Osteocyte (in vitro differentiated cells): ENCODE measurements around the gene WDR35. TPM values are rescaled to one million over a fixed set of nuclear protein-coding genes. Genes with fewer than 3 reads are reported as not detected.

Experiments used
- DNase-seq: peaks from one replicate; pipeline ENCODE4 v3.0.0; 2021; ENCODE audit warnings: mixed read lengths; ENCODE audit not compliant: unreplicated experiment; ENCODE audit errors: extremely low spot score
- H3K27ac Mint-ChIP-seq: one replicate; pipeline ENCODE4 v1.8.0; 2021; ENCODE audit warnings: mild to moderate bottlenecking, mixed read lengths; ENCODE audit not compliant: unreplicated experiment
- H3K27me3 Mint-ChIP-seq: one replicate; pipeline ENCODE4 v1.8.0; 2021; ENCODE audit warnings: mixed read lengths; ENCODE audit not compliant: unreplicated experiment
- H3K36me3 Mint-ChIP-seq: one replicate; pipeline ENCODE4 v1.8.0; 2021; ENCODE audit warnings: mixed read lengths; ENCODE audit not compliant: unreplicated experiment
- H3K4me1 Mint-ChIP-seq: one replicate; pipeline ENCODE4 v1.8.0; 2021; ENCODE audit warnings: mixed read lengths; ENCODE audit not compliant: unreplicated experiment
- H3K4me3 Mint-ChIP-seq: one replicate; pipeline ENCODE4 v1.8.0; 2021; ENCODE audit warnings: mild to moderate bottlenecking, moderate library complexity, mixed read lengths; ENCODE audit not compliant: unreplicated experiment
- H3K9me3 Mint-ChIP-seq: one replicate; pipeline ENCODE4 v1.8.0; 2021; ENCODE audit warnings: mixed read lengths; ENCODE audit not compliant: unreplicated experiment
- total RNA-seq: library from RNA; stranded (reverse); gene quantifications from 2 replicates; pipeline ENCODE4 v1.2.1, GENCODE V29; 2021
- TF ChIP-seq, protein P1 (sequence below): fragments of 200-600 bp; sonication (generic); IDR thresholded peaks from 2 replicates; pipeline ENCODE4 v1.5.0; 2021; ENCODE audit warnings: antibody characterized with exemption, mild to moderate bottlenecking, moderate library complexity

Gene WDR35
- total RNA-seq, 1 donor from 2014 or later: 11.0 TPM

DNA sequence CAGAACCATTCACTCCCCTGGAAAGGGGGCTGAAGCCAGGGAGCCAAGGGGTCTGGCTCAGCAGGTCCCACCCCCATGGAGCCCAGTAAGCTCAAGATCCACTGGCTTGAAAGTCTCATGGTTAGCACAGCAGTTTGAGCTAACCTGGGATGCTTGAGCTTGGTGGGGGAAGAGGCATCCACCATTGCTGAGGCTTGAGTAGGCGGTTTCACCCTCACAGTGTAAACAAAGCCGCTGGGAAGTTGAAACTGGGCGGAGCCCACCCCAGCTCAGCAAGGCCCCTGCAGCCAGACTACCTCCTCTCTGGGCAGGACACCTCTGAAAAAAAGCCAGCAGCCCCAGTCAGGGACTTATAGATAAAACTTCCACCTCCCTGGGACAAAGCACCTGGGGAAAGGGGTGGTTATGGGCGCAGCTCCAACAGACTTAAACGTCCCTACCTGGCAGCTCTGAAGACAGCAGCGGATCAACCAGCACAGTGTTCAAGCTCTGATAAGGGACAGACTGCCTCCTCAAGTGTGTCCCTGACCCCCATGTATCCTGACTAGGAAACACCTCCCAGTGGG is 73.4 kb downstream of the WDR35 start:
- no peaks in the 10 kb centered on the region for H3K27me3 Mint-ChIP-seq
- peaks cover 23% of the 10 kb centered on the region for H3K4me1 Mint-ChIP-seq
- peaks cover 6% of the 10 kb centered on the region for H3K9me3 Mint-ChIP-seq
- H3K27ac Mint-ChIP-seq: no peak overlapping the region
- H3K36me3 Mint-ChIP-seq: peaks cover 13% of the 10 kb centered on the region
- no peak for DNase-seq
- TF ChIP-seq, protein P1, sequence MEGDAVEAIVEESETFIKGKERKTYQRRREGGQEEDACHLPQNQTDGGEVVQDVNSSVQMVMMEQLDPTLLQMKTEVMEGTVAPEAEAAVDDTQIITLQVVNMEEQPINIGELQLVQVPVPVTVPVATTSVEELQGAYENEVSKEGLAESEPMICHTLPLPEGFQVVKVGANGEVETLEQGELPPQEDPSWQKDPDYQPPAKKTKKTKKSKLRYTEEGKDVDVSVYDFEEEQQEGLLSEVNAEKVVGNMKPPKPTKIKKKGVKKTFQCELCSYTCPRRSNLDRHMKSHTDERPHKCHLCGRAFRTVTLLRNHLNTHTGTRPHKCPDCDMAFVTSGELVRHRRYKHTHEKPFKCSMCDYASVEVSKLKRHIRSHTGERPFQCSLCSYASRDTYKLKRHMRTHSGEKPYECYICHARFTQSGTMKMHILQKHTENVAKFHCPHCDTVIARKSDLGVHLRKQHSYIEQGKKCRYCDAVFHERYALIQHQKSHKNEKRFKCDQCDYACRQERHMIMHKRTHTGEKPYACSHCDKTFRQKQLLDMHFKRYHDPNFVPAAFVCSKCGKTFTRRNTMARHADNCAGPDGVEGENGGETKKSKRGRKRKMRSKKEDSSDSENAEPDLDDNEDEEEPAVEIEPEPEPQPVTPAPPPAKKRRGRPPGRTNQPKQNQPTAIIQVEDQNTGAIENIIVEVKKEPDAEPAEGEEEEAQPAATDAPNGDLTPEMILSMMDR: no peak
- no peak overlapping the region for H3K4me3 Mint-ChIP-seq

DNA sequence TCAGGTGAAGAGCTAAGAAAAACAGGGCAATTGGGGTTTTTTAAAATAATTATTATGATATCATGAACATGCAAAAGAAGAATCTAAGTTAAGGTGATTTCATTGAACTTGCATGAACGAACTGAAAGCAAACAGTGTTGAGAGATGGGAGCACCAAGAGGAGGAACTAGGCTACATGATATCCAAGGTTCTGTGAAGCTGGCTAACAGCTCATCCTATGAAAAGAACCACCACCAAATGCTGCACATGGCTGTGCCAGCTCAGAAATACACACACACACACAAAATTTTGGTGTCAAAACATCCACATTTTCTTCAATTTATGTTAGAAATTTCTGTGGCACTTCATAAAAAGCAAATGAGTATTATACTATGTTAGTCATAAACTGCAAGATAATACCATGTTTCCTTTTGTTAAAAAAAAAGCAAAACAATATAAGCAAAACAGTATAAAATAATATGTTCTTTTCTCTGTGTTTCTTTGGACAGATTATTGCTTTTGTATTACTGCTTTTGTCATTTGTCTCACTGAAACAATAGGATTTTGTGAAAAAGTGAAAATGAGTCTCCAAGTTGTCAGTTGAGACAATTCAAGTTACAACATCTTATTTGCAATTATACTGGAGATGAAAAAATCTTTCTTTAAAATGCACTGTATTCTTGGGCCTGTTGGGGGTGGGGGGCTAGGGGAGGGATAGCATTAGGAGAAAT is 75.5 kb downstream of the WDR35 start:
- DNase-seq: no peak
- Mint-ChIP-seq H3K36me3 (peaks cover 8% of the 10 kb centered on the region), H3K9me3 (peaks cover 1% of the 10 kb centered on the region), H3K4me3 (no peak overlapping the region), H3K27me3 (no peaks in the 10 kb centered on the region), H3K27ac (peak overlapping the region; percentile 36), H3K4me1 (peaks cover 38% of the 10 kb centered on the region)
- TF ChIP-seq, protein P1: no peak

DNA sequence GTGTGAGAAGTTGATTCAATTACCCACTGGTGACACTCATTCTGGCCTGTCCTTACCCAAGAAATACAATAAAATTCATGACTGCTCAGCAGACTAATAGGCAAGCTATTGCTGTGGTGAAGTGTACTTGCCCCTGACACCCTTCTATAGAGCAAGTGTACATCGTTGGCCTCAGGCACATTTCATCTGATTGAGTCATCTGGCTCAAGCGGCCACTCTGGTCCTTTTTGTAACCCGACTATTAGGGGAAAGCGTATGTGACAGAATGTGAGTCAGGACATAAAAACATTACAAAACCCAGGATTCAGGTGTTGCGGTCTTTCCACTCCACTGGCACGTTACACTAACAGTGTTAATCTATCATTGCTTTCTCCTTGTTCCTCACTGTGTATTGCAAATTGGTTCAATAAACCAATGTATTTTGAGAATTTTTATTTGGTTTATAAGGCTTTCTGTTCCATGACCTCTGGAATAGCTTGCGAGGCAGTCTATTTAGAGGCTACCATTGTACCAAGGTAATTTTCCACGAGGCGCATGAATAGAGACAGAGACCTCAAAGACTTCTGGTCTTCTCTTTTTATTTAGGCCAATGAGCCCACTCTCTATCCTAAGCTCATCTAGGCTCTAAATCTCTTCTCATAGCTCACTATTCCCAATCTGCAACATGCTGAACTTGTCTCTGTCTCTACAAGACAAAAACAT is 77.9 kb downstream of the WDR35 start:
- H3K4me1 Mint-ChIP-seq: peaks cover 38% of the 10 kb centered on the region
- no peak for DNase-seq
- TF ChIP-seq, protein P1: no peak
- no peak overlapping the region for H3K4me3 Mint-ChIP-seq
- no peaks in the 10 kb centered on the region for H3K9me3 Mint-ChIP-seq
- H3K27ac Mint-ChIP-seq: peak overlapping the region; percentile 85
- H3K36me3 Mint-ChIP-seq: peaks cover 7% of the 10 kb centered on the region
- no peaks in the 10 kb centered on the region for H3K27me3 Mint-ChIP-seq

DNA sequence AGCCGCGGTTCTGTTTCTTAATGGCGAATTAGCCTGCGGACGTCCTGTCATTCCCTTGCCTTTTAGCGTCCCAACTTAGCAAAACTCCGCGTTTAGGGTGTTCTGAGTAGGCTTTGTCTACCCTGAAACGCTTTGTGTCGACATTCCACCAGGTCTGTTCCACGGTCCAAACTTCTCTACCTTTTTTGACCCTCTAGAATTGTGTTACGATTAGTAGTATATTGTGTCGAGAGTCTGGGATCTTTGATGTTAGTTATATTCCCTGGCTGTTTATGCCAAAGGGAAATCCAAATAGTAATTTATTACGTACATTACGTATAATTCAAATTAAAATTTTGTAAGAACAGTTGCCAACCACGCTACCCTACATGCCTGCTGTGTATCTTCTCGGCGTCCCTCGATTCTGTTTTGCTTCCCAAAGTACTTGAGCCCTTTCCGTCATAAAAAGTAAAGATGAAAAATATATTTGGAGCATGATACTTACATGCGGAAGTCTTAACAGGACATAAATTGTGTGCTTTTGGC is 87.6 kb downstream of the WDR35 start:
- Mint-ChIP-seq H3K9me3 (no peaks in the 10 kb centered on the region), H3K4me1 (peaks cover 38% of the 10 kb centered on the region), H3K27ac (peak overlapping the region; percentile 100), H3K4me3 (peak overlapping the region; percentile 95), H3K27me3 (no peaks in the 10 kb centered on the region), H3K36me3 (peaks cover 4% of the 10 kb centered on the region)
- no peak for DNase-seq
- TF ChIP-seq, protein P1: no peak
